ENCODE results near the gene IGFLR1.
"Not testable (repeated sequence)": the region's sequence is repeated elsewhere in the genome, so short reads cannot be mapped to it uniquely, and the experiment has no call there.

IGFLR1 gene

GRCh38 chr19:35739275-35740107, 2.8 kb downstream of the IGFLR1 start:
- DNase-seq = peak in 1 of 3 experiments; percentile 24

GRCh38 chr19:35738887-35739229, 3.4 kb downstream of the IGFLR1 start:
- DNase-seq = no peak

GRCh38 chr19:35738021-35738886, 4.0 kb downstream of the IGFLR1 start:
- DNase-seq = no peak

GRCh38 chr19:35736913-35737886, 5.1 kb downstream of the IGFLR1 start:
- DNase-seq = no peak

- no peak for DNase-seq
Observed at GRCh38 chr19:35734889-35735288, 7.4 kb downstream of the IGFLR1 start.

- DNase-seq = no peak
Observed at GRCh38 chr19:35734273-35734672, 8.0 kb downstream of the IGFLR1 start.

- no peak for DNase-seq
Observed at GRCh38 chr19:35733180-35734125, 8.8 kb downstream of the IGFLR1 start.

- no peak for DNase-seq
Observed at GRCh38 chr19:35732540-35733179, 9.6 kb downstream of the IGFLR1 start.

GRCh38 chr19:35731779-35732405, 10.4 kb downstream of the IGFLR1 start:
- DNase-seq = no peak

GRCh38 chr19:35731353-35731752, 10.9 kb downstream of the IGFLR1 start:
- DNase-seq = no peak

- no peak for DNase-seq
Observed at GRCh38 chr19:35730326-35730725, 11.9 kb downstream of the IGFLR1 start.

GRCh38 chr19:35729763-35730162, 12.5 kb downstream of the IGFLR1 start:
- no peak for DNase-seq

GRCh38 chr19:35729021-35729420, 13.2 kb downstream of the IGFLR1 start:
- no peak for DNase-seq

GRCh38 chr19:35727956-35728706, 14.1 kb downstream of the IGFLR1 start:
- no peak for DNase-seq

GRCh38 chr19:35727053-35727955, 14.9 kb downstream of the IGFLR1 start:
- DNase-seq = no peak

- no peak for DNase-seq
Observed at GRCh38 chr19:35725216-35725861, 16.9 kb downstream of the IGFLR1 start.

- DNase-seq = no peak
Observed at GRCh38 chr19:35724560-35724959, 17.7 kb downstream of the IGFLR1 start.

- not testable (repeated sequence) for DNase-seq
Observed at GRCh38 chr19:35724132-35724531, 18.1 kb downstream of the IGFLR1 start.
